Adipose tissue (tissue), 3 donors: ENCODE measurements around the gene ANGPTL5. TPM values are rescaled to one million over a fixed set of nuclear protein-coding genes. Genes with fewer than 3 reads are reported as not detected.
"Not testable (repeated sequence)": the region's sequence is repeated elsewhere in the genome, so short reads cannot be mapped to it uniquely, and the experiment has no call there.

Experiments used
- H3K27ac ChIP-seq: one replicate; pipeline ENCODE4 v1.5.1; 2013; ENCODE audit warnings: low read depth, low read length
- WGBS, 3 donors: extraction: QIAGEN DNeasy Blood & Tissue Kit; methylation state at CpG; one replicate each; pipeline ENCODE4 v1.1.7; 2013; 5-methylcytosine and 5-hydroxymethylcytosine counted together
- polyA plus RNA-seq, 3 donors: library from polyadenylated mRNA; stranded (reverse); fragments of 200-250 nt; gene quantifications; one replicate each; pipeline ENCODE4 v1.2.3, GENCODE V29; 2013
- donor health status: healthy with polysubstance abuse.
- donor health status: Bipolar disorder and iron deficiency.
- donor health status: healthy.

ANGPTL5 gene
- polyA plus RNA-seq, 3 donors: 0.73 to 2.1 TPM; not detected in 1

GRCh38 chr11:101909087-101909486 lies 7.2 kb downstream of the ANGPTL5 start:
- H3K27ac ChIP-seq: no peak overlapping the region
- 78 to 81% (median 81%) methylated on average over 2 of the region's 2 CpGs for WGBS, 3 donors

GRCh38 chr11:101907815-101908214 lies 8.5 kb downstream of the ANGPTL5 start:
- no peak overlapping the region for H3K27ac ChIP-seq
- 75 to 77% (median 77%) methylated on average over 1 of the region's 1 CpG for WGBS, 3 donors

- no peak overlapping the region for H3K27ac ChIP-seq
- WGBS, 3 donors: 36 to 67% (median 41%) methylated on average over 1 of the region's 1 CpG
These were observed 21.8 kb downstream of the ANGPTL5 start for GRCh38 chr11:101894505-101894904.

- H3K27ac ChIP-seq: no peak overlapping the region
- 81 to 86% (median 82%) methylated on average over 4 of the region's 4 CpGs for WGBS, 3 donors
These were observed 26.6 kb downstream of the ANGPTL5 start for GRCh38 chr11:101889767-101890166.

GRCh38 chr11:101885631-101886030 lies 30.7 kb downstream of the ANGPTL5 start:
- H3K27ac ChIP-seq: no peak overlapping the region
- WGBS, 3 donors: 69 to 80% (median 80%) methylated on average over 4 of the region's 4 CpGs

- H3K27ac ChIP-seq: no peak overlapping the region
- WGBS, 3 donors: 78 to 80% (median 78%) methylated on average over 2 of the region's 2 CpGs
These were observed 34.7 kb downstream of the ANGPTL5 start for GRCh38 chr11:101881586-101881985.

- H3K27ac ChIP-seq: no peak overlapping the region
- 63 to 81% (median 79%) methylated on average over 4 of the region's 4 CpGs for WGBS, 3 donors
These were observed 36.1 kb downstream of the ANGPTL5 start for GRCh38 chr11:101880222-101880621.

- H3K27ac ChIP-seq: no peak overlapping the region
- WGBS, 3 donors: 72 to 79% (median 78%) methylated on average over 6 of the region's 6 CpGs
These were observed 44.0 kb downstream of the ANGPTL5 start for GRCh38 chr11:101872171-101872882.

GRCh38 chr11:101870510-101870909 lies 45.8 kb downstream of the ANGPTL5 start:
- WGBS, 3 donors: 91 to 96% (median 93%) methylated on average over 6 of the region's 6 CpGs
- H3K27ac ChIP-seq: no peak overlapping the region

- no peak overlapping the region for H3K27ac ChIP-seq
- 72 to 82% (median 81%) methylated on average over 2 of the region's 2 CpGs for WGBS, 3 donors
These were observed 48.4 kb downstream of the ANGPTL5 start for GRCh38 chr11:101867951-101868350.

- 80 to 86% (median 81%) methylated on average over 5 of the region's 5 CpGs for WGBS, 3 donors
These were observed 49.5 kb downstream of the ANGPTL5 start for GRCh38 chr11:101866619-101867491.

GRCh38 chr11:101864098-101864497 lies 52.2 kb downstream of the ANGPTL5 start:
- no peak overlapping the region for H3K27ac ChIP-seq

More at GRCh38 chr11:101866619-101867491, 49.5 kb downstream of the ANGPTL5 start:
- H3K27ac ChIP-seq: no peak overlapping the region

- H3K27ac ChIP-seq: no peak overlapping the region
These were observed 53.0 kb downstream of the ANGPTL5 start for GRCh38 chr11:101863361-101863760.

GRCh38 chr11:101862391-101863233 lies 53.7 kb downstream of the ANGPTL5 start:
- no peak overlapping the region for H3K27ac ChIP-seq
- WGBS, 3 donors: 61 to 72% (median 64%) methylated on average over 5 of the region's 5 CpGs

- H3K27ac ChIP-seq: no peak overlapping the region
- WGBS, 3 donors: 22 to 26% (median 24%) methylated on average over 9 of the region's 9 CpGs
These were observed 55.5 kb downstream of the ANGPTL5 start for GRCh38 chr11:101860696-101861427.

GRCh38 chr11:101852260-101852659 lies 64.1 kb downstream of the ANGPTL5 start:
- 84 to 90% (median 89%) methylated on average over 10 to 11 of the region's 11 CpGs for WGBS, 3 donors
- not testable (repeated sequence) for H3K27ac ChIP-seq

GRCh38 chr11:101848262-101848661 lies 68.1 kb downstream of the ANGPTL5 start:
- no peak overlapping the region for H3K27ac ChIP-seq
- 15 to 33% (median 32%) methylated on average over 2 of the region's 2 CpGs for WGBS, 3 donors

- H3K27ac ChIP-seq: no peak overlapping the region
These were observed 71.7 kb downstream of the ANGPTL5 start for GRCh38 chr11:101844608-101845007.
